ENCODE data around the gene TFF1.

- TF ChIP-seq, protein P1, sequence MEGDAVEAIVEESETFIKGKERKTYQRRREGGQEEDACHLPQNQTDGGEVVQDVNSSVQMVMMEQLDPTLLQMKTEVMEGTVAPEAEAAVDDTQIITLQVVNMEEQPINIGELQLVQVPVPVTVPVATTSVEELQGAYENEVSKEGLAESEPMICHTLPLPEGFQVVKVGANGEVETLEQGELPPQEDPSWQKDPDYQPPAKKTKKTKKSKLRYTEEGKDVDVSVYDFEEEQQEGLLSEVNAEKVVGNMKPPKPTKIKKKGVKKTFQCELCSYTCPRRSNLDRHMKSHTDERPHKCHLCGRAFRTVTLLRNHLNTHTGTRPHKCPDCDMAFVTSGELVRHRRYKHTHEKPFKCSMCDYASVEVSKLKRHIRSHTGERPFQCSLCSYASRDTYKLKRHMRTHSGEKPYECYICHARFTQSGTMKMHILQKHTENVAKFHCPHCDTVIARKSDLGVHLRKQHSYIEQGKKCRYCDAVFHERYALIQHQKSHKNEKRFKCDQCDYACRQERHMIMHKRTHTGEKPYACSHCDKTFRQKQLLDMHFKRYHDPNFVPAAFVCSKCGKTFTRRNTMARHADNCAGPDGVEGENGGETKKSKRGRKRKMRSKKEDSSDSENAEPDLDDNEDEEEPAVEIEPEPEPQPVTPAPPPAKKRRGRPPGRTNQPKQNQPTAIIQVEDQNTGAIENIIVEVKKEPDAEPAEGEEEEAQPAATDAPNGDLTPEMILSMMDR (IDR thresholded peaks at IDR 0.05; ENCODE audit: low read depth, low read length) = no peak
- TF ChIP-seq EZH2phosphoT487 (IDR thresholded peaks at IDR 0.05; ENCODE audit: low read depth) = no peak
These were observed 39.0 kb upstream of the TFF1 start for GRCh38 chr21:42405064-42406013.

All from OCI-LY3 (cell line).